HS-27A (cell line): Measurements from ENCODE around the gene C4B.
"Not testable (repeated sequence)": the region's sequence is repeated elsewhere in the genome, so short reads cannot be mapped to it uniquely, and the experiment has no call there.

Experiments
- DNase-seq: peaks from one replicate; pipeline ENCODE4 v3.0.0-alpha.2; 2012; ENCODE audit warnings: low read depth, missing footprints

C4B gene

GRCh38 chr6:32014547-32014946 is at the start of gene C4B:
C4B (plus strand) TSS chr6:32014795; CDS start chr6:32014846, 51 bp downstream.
- not testable (repeated sequence) for DNase-seq

GRCh38 chr6:31965700-31966099 is 48.9 kb upstream of the C4B start:
- no peak for DNase-seq

GRCh38 chr6:31966506-31966905 is 48.1 kb upstream of the C4B start:
- DNase-seq: no peak

GRCh38 chr6:31966997-31967925 is 47.3 kb upstream of the C4B start:
- DNase-seq: no peak

- no peak for DNase-seq
Measured at GRCh38 chr6:31967926-31968320, 46.7 kb upstream of the C4B start.

GRCh38 chr6:31968326-31968725 is 46.3 kb upstream of the C4B start:
- DNase-seq: no peak

GRCh38 chr6:31968791-31969711 is 45.5 kb upstream of the C4B start:
- DNase-seq: no peak

- no peak for DNase-seq
Measured at GRCh38 chr6:31969712-31970603, 44.6 kb upstream of the C4B start.

GRCh38 chr6:31970604-31971271 is 43.9 kb upstream of the C4B start:
- no peak for DNase-seq

GRCh38 chr6:31971279-31971992 is 43.2 kb upstream of the C4B start:
- no peak for DNase-seq

- peak; percentile 99 for DNase-seq
Measured at GRCh38 chr6:31971993-31972708, 42.4 kb upstream of the C4B start, which contains the start of gene DXO. DXO (minus strand) TSS chr6:31972138; CDS start chr6:31971675, 463 bp downstream.

- no peak for DNase-seq
Measured at GRCh38 chr6:31972709-31973350, 41.8 kb upstream of the C4B start.

- DNase-seq: not testable (repeated sequence)
Measured at GRCh38 chr6:31976065-31976464, 38.5 kb upstream of the C4B start.

GRCh38 chr6:31977816-31978431 is 36.7 kb upstream of the C4B start:
- DNase-seq: no peak

- DNase-seq: no peak
Measured at GRCh38 chr6:31978831-31979230, 35.8 kb upstream of the C4B start.

- no peak for DNase-seq
Measured at GRCh38 chr6:31979238-31979898, 35.2 kb upstream of the C4B start.

- DNase-seq: not testable (repeated sequence)
Measured at GRCh38 chr6:31980195-31980876, 34.3 kb upstream of the C4B start.
